Fibroblast of gingiva (primary cell): Measurements from ENCODE around the gene ANO1.

Experiments
- DNase-seq: peaks from one replicate; pipeline ENCODE4 v3.0.0-alpha.2; 2011; ENCODE audit warnings: low read depth

Gene ANO1

GRCh38 chr11:70115778-70116177, 37.7 kb downstream of the ANO1 start:
- DNase-seq, result no peak

GRCh38 chr11:70116386-70117065, 38.4 kb downstream of the ANO1 start:
- no peak for DNase-seq

GRCh38 chr11:70117567-70118145, 39.5 kb downstream of the ANO1 start:
- DNase-seq, result no peak

- no peak for DNase-seq
Measured at GRCh38 chr11:70118642-70119041, 40.5 kb downstream of the ANO1 start.

GRCh38 chr11:70119502-70119901, 41.4 kb downstream of the ANO1 start:
- no peak for DNase-seq

GRCh38 chr11:70120674-70121073, 42.6 kb downstream of the ANO1 start:
- no peak for DNase-seq

GRCh38 chr11:70122490-70123198, 44.5 kb downstream of the ANO1 start:
- no peak for DNase-seq

GRCh38 chr11:70123711-70124110, 45.6 kb downstream of the ANO1 start:
- no peak for DNase-seq

- DNase-seq, result no peak
Measured at GRCh38 chr11:70124321-70125000, 46.3 kb downstream of the ANO1 start.

- DNase-seq, result no peak
Measured at GRCh38 chr11:70126494-70126893, 48.4 kb downstream of the ANO1 start.

GRCh38 chr11:70127653-70128434, 49.7 kb downstream of the ANO1 start:
- no peak for DNase-seq

- no peak for DNase-seq
Measured at GRCh38 chr11:70128435-70128906, 50.4 kb downstream of the ANO1 start.

- no peak for DNase-seq
Measured at GRCh38 chr11:70129051-70129592, 51.0 kb downstream of the ANO1 start.

GRCh38 chr11:70130636-70131035, 52.5 kb downstream of the ANO1 start:
- no peak for DNase-seq

- no peak for DNase-seq
Measured at GRCh38 chr11:70131606-70132190, 53.6 kb downstream of the ANO1 start.

GRCh38 chr11:70132641-70133040, 54.5 kb downstream of the ANO1 start:
- DNase-seq, result no peak

GRCh38 chr11:70133771-70134335, 55.7 kb downstream of the ANO1 start:
- DNase-seq, result no peak

GRCh38 chr11:70134490-70134889, 56.4 kb downstream of the ANO1 start:
- no peak for DNase-seq

- DNase-seq, result no peak
Measured at GRCh38 chr11:70135142-70135541, 57.0 kb downstream of the ANO1 start.

GRCh38 chr11:70135625-70136059, 57.5 kb downstream of the ANO1 start:
- DNase-seq, result no peak

GRCh38 chr11:70137383-70137782, 59.3 kb downstream of the ANO1 start:
- DNase-seq, result no peak
